GM19397 (cell line): ENCODE data around the gene SLC25A23.
A peak's percentile ranks its signal among the peaks of the same experiment; 100 is the strongest.

ENCODE experiments used
- ATAC-seq: cut with Tn5 transposase; IDR thresholded peaks from one replicate; pipeline ENCODE4 v1.9.1; 2021; ENCODE audit warnings: mild to moderate bottlenecking, moderate library complexity; ENCODE audit not compliant: unreplicated experiment

SLC25A23 gene

GRCh38 chr19:6425732-6426620 is 33.6 kb downstream of the SLC25A23 start:
- no peak for ATAC-seq

GRCh38 chr19:6424939-6425731 is 34.5 kb downstream of the SLC25A23 start:
- ATAC-seq, result peak; percentile 81

GRCh38 chr19:6424195-6424938 is 35.2 kb downstream of the SLC25A23 start, which contains the start of gene KHSRP:
Gene KHSRP (minus strand): TSS chr19:6424811. CDS start chr19:6424701, 110 bp downstream.
- peak; percentile 0 for ATAC-seq

GRCh38 chr19:6423499-6424194 is 35.9 kb downstream of the SLC25A23 start:
- ATAC-seq, result no peak

DNA sequence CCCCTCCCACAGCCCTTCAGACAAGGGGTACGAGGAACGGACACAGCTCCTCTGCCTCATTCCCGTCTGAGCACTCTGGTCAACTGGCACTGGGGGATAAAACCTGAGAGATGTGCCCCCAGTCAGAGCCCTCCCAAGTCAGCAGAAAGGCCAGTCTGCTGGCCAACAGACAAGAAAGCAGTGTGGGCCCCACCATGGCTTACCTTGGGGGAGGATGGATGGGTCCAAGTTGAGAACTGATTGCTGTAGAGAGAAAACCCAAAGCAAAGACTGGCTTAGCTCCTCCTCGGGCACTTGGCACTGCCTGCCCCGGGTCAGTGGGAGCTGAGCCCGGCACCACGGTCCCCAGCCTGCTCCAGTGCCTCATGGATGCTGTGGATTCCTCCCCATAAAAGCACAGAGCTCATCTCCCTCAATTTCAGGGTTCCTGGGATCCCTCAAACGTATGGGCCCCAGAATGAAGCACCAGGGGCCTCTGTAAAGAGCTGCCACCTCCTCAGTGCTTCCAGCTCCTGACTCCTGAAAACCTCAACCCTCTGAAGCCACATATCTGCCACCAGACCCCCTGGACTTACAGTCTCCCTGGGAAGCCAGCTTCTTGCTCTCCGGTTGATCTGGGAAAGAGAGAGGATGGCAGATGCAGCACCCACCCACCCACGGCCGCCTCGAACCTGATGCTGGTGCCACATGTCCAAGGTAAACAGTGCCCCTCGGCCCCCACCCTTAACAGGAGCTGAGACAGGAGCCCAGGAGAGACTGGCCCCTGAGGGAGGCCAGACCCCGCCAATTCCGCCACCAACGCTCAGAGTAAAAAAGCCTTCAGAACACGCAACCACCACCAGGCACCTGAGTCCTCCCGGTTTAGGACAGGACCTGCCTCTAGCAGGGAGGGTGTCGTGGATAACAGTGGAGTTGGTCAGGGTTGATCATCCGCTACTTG is 38.2 kb downstream of the SLC25A23 start:
- ATAC-seq, result no peak

- ATAC-seq, result no peak
Observed at GRCh38 chr19:6418562-6418932, 41.0 kb downstream of the SLC25A23 start.

GRCh38 chr19:6417713-6418561 is 41.7 kb downstream of the SLC25A23 start:
- no peak for ATAC-seq

DNA sequence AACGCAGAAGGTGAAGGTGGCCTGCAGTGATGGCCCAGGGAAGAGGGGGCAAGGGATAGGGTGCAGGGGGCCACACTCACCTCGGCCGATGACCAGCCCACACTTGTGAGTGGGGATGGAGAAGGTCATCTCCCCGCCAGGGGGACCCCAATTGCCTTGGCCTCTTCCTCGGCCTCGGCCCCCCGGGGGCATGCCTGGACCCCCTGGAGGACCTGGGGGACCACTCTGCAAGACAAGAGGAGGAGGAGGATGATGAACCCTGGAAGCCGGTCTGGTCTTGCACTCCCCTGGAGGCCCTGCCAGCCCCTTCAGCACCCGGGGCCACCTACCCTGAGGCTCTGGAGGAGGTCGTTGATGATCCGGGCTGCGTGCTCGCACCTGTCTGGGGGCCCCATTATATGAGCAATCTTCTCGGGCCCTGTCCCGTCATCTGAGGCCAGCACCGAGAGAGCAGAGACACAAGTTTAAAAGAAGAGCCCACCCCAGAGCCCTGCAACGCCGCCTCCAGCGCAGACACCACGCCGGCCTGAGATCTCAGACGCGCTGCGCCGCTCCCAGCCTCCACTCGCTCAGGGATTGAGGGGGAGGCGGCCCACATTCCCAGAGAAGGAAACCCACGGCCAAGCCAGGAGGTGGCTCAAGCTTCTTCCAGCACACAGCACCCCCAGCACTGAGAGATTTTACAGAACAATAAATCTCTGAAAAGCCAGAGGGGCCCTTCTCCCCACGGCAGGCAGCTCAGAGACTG is 42.8 kb downstream of the SLC25A23 start:
- no peak for ATAC-seq

- ATAC-seq, result no peak
Observed at GRCh38 chr19:6415591-6416190, 43.9 kb downstream of the SLC25A23 start.

DNA sequence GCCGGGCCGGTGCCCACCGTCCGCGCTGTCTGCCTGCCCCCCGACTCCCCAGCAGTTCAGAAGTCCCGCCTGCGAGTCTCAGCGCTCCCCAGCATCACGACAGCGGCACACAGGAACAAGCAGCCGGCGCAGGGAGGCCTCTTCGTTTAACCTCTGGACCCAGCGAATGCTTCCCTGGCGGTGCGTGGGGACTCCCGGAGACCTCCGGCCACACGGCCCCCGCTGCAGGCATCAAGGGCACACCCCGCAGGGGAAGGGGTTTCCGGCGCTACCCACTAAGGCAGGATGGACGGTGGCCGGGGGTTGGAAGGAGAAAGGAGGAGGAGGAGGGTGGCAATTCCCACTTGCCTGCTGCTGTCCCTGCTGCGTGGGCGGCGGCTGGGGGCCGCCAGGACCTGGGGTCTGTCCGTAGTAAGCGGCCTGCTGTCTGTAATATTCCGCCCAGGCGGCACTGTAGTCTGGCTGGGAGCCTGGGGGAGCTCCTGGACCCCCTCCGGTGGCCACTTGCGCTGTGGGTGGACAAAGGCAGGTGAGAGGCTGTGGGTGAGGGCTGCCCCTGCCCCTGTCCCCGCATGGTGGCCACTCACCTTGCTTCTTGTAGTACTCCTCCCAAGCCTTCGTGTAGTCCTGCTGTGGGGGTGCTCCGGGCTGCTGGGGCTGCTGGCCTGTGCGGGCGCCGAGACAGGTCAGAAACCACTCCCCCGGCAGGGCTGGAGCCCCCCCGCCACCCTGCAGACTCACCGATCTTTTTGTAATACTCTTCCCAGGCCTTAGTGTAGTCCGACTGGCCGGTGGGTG is 44.6 kb downstream of the SLC25A23 start:
- ATAC-seq, result no peak

GRCh38 chr19:6413721-6414643 is 45.6 kb downstream of the SLC25A23 start:
- no peak for ATAC-seq

- no peak for ATAC-seq
Observed at GRCh38 chr19:6413291-6413690, 46.3 kb downstream of the SLC25A23 start.

- no peak for ATAC-seq
Observed at GRCh38 chr19:6412447-6413091, 47.0 kb downstream of the SLC25A23 start.

DNA sequence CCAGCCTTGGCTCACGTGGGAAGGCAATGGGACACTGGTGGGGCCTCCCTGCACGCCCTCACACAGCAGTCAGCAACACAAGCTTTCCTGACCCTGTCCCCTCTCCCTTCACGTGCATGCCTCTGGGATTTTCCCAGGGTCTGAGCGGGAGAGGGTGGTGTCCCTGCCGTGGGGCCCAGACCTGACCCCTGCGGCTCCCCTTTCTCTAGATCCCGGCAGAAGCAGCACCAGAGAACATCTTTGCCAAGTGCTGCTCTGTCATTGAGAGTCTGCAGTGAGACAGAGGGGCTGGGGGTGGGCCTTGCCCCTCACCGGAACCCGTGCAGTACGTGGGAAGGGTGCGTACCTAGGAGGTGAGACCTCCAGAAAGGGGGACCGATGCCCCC is 47.5 kb downstream of the SLC25A23 start:
- ATAC-seq, result no peak

DNA sequence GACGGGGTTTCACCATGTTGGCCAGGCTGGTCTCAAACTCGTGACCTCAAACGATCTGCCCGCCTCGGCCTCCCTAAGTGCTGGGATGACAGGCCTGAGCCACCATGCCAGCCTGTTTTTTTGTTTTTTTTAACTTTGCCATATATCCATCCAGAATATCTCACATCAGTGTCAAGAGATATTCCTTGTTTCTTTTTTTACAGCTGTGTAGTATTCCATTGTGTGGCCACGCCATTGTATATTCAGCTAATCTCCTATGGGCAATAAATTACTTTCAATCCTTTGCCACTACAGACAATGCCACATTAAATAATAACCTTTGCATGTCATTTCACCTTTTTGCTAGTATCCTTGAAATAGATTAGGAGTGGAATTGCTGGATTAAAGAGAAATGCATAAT is 50.2 kb downstream of the SLC25A23 start:
- ATAC-seq, result no peak
